Dermis microvascular lymphatic vessel endothelial cell (primary cell): ENCODE measurements around the gene ADPGK. TPM values are rescaled to one million over a fixed set of nuclear protein-coding genes. Genes with fewer than 3 reads are reported as not detected.

Experiments
- total RNA-seq: library from RNA; depleted of rRNA; stranded (reverse); fragments of >200 nt; gene quantifications from 2 replicates; pipeline ENCODE4 v1.2.1, GENCODE V29; 2014

ADPGK gene
- total RNA-seq, 1 donor from 2014 or later: 29.3 TPM

Other genes starting within 250 kb of the ADPGK start
- gene GOLGA6B, start 129.1 kb downstream of the ADPGK start, total RNA-seq: not detected in 2 replicates
- gene HIGD2B, start 97.6 kb downstream of the ADPGK start, total RNA-seq: not detected in 2 replicates
- gene BBS4, start 97.6 kb downstream of the ADPGK start, total RNA-seq: 6.8 and 7.3 TPM in 2 replicates